GM10248 (cell line): ENCODE data around the gene BABAM2.

ENCODE experiments used
- CTCF ChIA-PET: fragments of 300-600 bp; sonication (Branson Sonifier 250); formaldehyde crosslinking; extraction: SDS; loops from one replicate; lab custom pipeline; 2021; ENCODE audit warnings: antibody characterized with exemption; lab: Yijun Ruan, JAX
- POLR2A ChIA-PET: fragments of 350-650 bp; sonication (Branson Sonifier 250); formaldehyde crosslinking; extraction: SDS; loops from one replicate; lab custom pipeline; 2020; ENCODE audit warnings: antibody characterized with exemption; lab: Yijun Ruan, JAX
- DNase-seq: peaks from one replicate; pipeline ENCODE4 v3.0.0; 2012; ENCODE audit errors: extremely low spot score
- TF ChIP-seq, protein P1 (sequence below): IDR thresholded peaks from 2 replicates; pipeline ENCODE4 v1.5.1; 2012; ENCODE audit warnings: mild to moderate bottlenecking, low read depth; ENCODE audit errors: extremely low read depth, missing control alignments, control extremely low read depth

The BABAM2 gene

DNA sequence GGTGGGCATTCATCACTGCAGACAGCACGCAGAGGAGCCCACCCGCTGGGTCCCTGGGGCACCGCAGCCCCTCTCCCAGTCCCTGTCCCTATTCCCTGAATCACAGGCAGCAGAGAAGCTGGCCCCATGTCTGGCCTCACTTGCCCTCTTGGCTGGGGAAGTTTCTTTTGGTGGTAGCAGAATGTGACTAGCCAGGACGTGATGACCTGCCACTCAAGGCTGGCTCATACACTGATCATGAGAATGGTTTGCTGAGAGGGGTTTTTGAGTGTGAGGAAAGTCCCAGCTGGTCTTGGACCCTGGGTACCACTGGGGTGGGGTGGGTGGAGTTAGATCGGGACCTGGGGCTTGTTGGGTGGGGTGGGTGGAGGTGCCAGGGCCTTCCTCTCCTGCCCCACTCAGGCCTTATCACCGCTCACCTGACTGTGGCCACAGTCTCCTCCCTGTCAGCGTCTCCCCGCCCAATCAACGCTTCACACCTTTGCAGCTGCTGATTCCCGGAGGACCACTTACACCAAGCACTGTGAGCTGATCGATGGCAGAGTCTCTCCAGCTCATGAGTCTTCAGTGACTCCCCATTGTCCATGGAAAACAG is 473.3 kb downstream of the BABAM2 start:
- ChIA-PET POLR2A (no interaction called here), CTCF (no interaction called here)
- no peak for DNase-seq
- TF ChIP-seq, protein P1, sequence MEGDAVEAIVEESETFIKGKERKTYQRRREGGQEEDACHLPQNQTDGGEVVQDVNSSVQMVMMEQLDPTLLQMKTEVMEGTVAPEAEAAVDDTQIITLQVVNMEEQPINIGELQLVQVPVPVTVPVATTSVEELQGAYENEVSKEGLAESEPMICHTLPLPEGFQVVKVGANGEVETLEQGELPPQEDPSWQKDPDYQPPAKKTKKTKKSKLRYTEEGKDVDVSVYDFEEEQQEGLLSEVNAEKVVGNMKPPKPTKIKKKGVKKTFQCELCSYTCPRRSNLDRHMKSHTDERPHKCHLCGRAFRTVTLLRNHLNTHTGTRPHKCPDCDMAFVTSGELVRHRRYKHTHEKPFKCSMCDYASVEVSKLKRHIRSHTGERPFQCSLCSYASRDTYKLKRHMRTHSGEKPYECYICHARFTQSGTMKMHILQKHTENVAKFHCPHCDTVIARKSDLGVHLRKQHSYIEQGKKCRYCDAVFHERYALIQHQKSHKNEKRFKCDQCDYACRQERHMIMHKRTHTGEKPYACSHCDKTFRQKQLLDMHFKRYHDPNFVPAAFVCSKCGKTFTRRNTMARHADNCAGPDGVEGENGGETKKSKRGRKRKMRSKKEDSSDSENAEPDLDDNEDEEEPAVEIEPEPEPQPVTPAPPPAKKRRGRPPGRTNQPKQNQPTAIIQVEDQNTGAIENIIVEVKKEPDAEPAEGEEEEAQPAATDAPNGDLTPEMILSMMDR: no peak

DNA sequence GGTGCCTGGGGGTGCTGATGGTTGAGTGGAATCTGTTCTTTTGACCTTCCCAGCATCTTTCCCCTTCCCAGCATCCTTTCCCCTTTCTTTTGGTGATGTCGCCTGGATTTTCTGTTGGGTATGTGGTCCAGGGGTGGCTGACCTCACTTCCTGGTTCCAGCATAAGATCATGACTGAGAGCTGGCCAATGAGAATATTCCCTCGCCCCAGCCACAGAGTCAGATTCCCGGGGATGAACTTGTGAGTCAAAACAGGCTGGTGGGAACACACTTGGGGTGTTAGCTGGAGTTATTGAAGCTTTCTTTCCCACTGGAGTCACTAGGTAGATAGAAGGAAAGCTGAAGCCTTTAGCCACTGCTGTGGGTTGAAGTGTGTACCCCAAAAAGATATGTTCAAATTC is 474.1 kb downstream of the BABAM2 start:
- TF ChIP-seq, protein P1: no peak
- POLR2A ChIA-PET: interaction anchor here (0.5 kb wide), 1 partner anchor 24 kb away, joined by 3 read pairs; no protein-coding TSS in a partner anchor
- CTCF ChIA-PET: interaction anchor here (1.0 to 1.1 kb wide), 3 partner anchors 31 to 661 kb away, joined by 3 read pairs; no protein-coding TSS in a partner anchor
- DNase-seq: no peak

DNA sequence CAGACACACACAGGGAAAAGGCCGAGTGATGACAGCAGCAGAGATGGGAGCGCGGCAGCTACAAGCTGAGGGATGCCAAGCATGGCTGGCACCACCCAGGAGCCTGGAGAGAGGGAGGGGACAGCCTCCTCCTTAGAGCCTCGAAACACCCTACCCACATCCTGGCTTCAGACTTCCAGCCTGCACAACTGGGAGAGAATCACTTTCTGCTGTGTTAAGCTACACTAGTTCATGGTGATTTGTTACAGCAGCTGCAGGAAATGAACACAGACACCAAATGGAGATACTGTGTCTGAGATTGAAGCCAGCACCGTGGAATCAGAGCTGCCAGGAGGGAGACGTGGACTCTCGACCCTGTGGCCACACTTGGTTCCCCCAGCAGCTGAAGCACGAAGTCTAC is 474.6 kb downstream of the BABAM2 start:
- POLR2A ChIA-PET: interaction anchor here (0.5 kb wide), 1 partner anchor 24 kb away, joined by 3 read pairs; no protein-coding TSS in a partner anchor
- DNase-seq: no peak
- TF ChIP-seq, protein P1: no peak
- CTCF ChIA-PET: interaction anchor here (1.0 to 1.1 kb wide), 3 partner anchors 32 to 661 kb away, joined by 3 read pairs; no protein-coding TSS in a partner anchor

DNA sequence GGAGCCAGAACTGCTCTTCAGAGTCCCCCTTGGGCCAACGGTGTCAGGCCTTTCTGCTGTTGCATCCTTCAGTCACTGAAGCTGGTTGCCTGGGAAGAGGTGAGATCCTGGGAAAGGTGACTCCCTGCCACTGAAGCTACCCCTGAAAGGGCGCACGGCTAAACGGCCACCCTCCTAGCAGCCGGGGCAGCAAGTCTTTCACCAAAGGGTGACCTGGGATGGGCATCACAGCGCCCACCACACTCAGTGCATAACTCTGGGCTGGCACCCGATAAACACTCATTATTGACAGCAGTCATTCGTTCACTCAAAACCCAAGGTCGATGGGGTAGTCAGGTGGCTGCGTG is 475.6 kb downstream of the BABAM2 start:
- ChIA-PET CTCF (no interaction called here), POLR2A (no interaction called here)

DNA sequence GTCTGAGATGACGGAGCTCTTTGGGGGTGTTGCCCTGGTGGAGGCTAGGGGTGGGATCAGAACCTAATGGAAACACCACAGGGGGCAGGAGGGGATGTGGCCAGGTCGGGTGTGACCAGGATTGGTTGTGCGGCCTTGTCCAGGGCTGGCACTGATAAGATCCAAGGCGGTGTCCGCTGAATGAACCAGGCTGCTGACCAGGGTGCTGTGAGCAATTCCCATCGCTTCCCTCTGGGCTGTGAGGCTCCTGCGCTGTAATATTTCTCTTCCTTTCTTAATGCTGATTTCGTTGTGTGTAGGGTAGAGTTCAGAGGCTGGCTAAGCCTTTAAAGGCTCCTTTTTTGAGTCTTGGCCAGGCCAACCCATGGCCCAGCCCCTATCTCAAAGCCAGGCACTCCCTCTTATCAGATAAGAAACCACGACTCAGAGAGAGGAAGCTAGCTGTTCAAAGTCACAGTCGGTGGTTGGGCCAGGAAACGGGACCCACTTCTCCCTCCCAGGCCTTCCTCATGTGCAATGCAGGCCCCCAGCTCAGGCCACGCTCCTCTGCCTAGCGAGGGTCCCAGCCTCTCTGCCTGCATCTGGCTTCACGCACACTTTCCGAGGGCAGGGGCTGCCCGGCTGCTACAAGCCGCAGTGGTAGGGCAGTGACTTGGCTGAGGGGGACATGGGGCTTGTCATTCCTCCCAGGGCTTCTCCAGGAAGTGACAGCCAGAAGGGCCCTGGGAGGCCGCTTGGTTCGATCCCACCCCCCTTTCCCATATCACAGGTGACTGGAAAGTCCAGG is 476.2 kb downstream of the BABAM2 start:
- ChIA-PET CTCF (no interaction called here), POLR2A (no interaction called here)
- no peak for DNase-seq
- TF ChIP-seq, protein P1: no peak

More for the DNA sequence above, 475.6 kb downstream of the BABAM2 start:
- no peak for DNase-seq
- TF ChIP-seq, protein P1: no peak

DNA sequence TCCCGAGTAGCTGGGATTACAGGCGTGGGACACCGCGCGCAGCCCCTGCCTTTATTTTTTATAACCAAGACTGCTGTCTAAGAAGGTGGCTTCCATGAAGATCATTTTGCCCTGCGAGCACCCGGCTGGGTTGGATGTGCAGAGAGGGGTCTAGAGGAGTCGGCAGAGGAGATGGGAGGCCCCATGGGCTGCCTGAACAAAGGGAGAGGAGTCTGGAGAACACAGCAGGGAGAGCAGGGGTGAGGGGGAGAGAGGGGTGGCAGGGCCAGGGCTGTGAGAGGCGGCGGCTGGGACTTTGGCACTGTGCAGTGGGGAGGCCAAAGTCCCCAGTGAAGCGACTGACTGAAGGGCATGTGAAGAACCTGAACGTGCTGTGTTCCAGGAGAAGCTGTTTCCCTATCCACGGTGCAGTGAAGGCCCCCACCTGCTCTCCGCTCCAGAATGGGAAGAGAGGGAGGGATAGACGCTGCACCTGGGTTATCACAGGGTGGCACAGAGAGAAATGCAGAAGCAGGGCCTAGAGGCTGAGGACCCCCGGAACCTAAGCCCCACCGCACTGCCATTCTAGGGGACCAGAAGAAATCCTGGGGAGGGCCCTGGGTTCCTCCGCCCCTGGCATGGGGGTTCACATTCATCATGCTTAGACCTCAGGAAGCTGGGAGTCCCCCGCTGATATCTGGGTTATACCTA is 477.3 kb downstream of the BABAM2 start:
- DNase-seq: no peak
- ChIA-PET POLR2A (no interaction called here), CTCF (interaction anchor here (1.0 kb wide), 1 partner anchor 14 kb away, joined by 3 read pairs; no protein-coding TSS in a partner anchor)
- TF ChIP-seq, protein P1: no peak
